Measurements from ENCODE around the gene LENG9. TPM values are rescaled to one million over a fixed set of nuclear protein-coding genes. Genes with fewer than 3 reads are reported as not detected.
A peak's percentile ranks its signal among the peaks of the same experiment; 100 is the strongest.

The LENG9 gene
- total RNA-seq, 1 donor from 2014 or later: 7.2 TPM

DNA sequence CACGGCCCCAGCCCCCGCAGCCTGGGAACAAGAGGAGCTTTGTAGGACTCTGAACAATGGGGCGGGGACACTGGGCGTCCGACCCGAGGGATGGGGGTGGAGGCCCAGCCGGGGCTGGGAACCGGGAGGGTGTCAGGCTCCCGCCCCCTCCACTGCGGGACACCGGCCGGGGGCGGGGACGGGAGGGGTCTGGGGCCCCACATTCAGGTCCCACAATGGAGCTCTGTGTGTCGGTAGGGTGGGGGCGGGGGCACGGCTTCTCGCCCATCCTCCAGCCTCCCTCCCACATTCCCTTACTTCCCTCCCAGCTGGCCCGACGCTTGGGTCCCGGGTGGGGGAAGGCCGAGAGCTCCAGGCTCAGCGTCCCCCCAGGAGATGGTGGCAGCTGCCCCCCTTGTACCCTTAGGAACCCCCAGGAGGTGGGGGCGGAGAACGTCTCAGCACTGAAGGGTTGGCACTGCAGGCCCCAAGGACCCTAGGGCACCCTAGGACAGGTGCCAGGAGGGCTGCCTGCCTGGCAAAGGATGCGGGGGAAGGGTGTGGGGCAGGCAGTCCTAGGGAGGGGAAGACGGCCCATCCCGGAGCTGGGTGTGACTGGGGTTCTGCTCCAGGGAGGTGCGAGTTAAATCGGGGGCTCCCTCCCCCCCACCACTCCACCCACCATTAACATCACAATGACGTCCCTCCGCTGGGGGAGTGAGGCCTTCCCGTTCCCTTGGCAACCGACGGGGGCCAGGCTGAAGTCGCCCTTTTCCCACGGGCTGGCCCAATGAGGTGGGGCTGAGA, 43.0 kb downstream of the LENG9 start:
- Histone ChIP-seq H3K4me3 (no peak overlapping the region), H3K4me1 (no peaks in the 10 kb centered on the region), H3K36me3 (no peaks in the 10 kb centered on the region), H3K9me3 (no peaks in the 10 kb centered on the region), H3K27me3 (peaks cover 78% of the 10 kb centered on the region), H3K27ac (no peak overlapping the region)
- TF ChIP-seq, protein P1, sequence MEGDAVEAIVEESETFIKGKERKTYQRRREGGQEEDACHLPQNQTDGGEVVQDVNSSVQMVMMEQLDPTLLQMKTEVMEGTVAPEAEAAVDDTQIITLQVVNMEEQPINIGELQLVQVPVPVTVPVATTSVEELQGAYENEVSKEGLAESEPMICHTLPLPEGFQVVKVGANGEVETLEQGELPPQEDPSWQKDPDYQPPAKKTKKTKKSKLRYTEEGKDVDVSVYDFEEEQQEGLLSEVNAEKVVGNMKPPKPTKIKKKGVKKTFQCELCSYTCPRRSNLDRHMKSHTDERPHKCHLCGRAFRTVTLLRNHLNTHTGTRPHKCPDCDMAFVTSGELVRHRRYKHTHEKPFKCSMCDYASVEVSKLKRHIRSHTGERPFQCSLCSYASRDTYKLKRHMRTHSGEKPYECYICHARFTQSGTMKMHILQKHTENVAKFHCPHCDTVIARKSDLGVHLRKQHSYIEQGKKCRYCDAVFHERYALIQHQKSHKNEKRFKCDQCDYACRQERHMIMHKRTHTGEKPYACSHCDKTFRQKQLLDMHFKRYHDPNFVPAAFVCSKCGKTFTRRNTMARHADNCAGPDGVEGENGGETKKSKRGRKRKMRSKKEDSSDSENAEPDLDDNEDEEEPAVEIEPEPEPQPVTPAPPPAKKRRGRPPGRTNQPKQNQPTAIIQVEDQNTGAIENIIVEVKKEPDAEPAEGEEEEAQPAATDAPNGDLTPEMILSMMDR (IDR thresholded peaks at IDR 0.05): no peak
- intact Hi-C loops (cut with DNase I): no loop called here
- DNase-seq (no peak), ATAC-seq (no peak)

DNA sequence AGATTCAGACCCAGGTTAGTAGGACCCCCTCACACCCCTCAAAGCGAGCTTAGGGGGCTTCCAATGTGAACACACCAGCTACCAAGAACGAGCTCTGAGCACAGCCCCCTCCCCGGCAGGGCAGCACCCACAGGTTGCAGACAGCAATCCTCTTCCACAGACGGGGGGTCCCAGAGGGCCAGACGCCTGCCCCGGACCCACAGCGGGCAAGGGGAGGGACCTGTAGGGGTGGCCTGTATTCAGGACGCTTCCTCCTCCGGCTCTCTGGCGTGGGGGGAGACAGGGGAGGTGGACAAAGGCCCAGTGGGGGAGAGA, 43.6 kb downstream of the LENG9 start:
- Histone ChIP-seq H3K27ac (no peak overlapping the region), H3K4me3 (no peak overlapping the region)
- TF ChIP-seq, protein P1 (IDR thresholded peaks at IDR 0.05): no peak

DNA sequence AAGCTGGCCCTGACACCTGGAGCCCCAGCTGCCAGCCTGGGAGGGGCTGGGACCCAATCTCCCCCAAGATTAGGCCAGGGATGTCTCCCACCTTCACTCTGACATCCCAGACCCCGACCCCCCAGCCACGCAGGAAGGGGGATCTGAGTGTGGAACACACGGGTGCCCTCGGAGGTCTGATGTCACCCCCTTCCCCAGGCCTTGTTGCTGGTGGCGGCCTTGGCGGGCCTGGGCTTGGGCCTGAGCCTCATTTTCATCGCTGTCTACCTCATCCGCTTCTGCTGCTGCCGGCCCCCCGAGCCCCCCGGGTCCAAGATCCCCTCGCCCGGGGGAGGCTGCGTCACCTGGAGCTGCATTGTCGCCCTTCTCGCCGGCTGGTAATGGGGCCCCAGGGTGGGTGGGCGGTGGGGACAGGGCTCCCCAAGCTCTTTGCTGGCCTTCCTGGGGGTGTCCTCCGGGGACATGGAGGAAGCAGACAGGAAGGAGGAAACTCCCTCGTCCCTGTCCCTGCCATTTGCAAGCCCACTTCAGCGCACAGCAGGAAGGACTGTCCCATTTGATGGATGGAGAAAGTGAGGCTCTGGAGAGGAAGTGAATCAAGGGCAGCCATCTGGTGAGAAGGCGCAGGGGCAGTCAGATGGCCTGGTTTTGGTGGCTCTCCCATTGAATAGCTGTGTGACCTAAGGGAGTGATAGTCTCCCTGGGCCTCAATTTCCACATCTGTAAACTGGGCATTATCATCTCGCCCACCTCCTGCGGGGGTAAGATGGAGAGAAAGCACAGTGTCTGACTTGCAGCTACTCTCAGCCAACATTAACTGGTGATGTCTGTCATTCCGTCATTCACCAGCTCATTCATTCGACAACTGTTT, 44.4 kb downstream of the LENG9 start:
- Histone ChIP-seq H3K4me1 (no peaks in the 10 kb centered on the region), H3K9me3 (no peaks in the 10 kb centered on the region), H3K36me3 (no peaks in the 10 kb centered on the region), H3K27me3 (peaks cover 79% of the 10 kb centered on the region), H3K4me3 (no peak overlapping the region), H3K27ac (no peak overlapping the region)
- intact Hi-C loops (cut with DNase I): no loop called here
- DNase-seq: no peak
- TF ChIP-seq, protein P1 (IDR thresholded peaks at IDR 0.05): no peak
- no peak for ATAC-seq

More for the DNA sequence above, 43.6 kb downstream of the LENG9 start:
- H3K9me3 ChIP-seq: no peaks in the 10 kb centered on the region
- ATAC-seq (no peak), DNase-seq (no peak)
- H3K4me1 ChIP-seq: no peaks in the 10 kb centered on the region
- intact Hi-C loops (cut with DNase I): no loop called here
- H3K27me3 ChIP-seq: peaks cover 80% of the 10 kb centered on the region
- no peaks in the 10 kb centered on the region for H3K36me3 ChIP-seq

DNA sequence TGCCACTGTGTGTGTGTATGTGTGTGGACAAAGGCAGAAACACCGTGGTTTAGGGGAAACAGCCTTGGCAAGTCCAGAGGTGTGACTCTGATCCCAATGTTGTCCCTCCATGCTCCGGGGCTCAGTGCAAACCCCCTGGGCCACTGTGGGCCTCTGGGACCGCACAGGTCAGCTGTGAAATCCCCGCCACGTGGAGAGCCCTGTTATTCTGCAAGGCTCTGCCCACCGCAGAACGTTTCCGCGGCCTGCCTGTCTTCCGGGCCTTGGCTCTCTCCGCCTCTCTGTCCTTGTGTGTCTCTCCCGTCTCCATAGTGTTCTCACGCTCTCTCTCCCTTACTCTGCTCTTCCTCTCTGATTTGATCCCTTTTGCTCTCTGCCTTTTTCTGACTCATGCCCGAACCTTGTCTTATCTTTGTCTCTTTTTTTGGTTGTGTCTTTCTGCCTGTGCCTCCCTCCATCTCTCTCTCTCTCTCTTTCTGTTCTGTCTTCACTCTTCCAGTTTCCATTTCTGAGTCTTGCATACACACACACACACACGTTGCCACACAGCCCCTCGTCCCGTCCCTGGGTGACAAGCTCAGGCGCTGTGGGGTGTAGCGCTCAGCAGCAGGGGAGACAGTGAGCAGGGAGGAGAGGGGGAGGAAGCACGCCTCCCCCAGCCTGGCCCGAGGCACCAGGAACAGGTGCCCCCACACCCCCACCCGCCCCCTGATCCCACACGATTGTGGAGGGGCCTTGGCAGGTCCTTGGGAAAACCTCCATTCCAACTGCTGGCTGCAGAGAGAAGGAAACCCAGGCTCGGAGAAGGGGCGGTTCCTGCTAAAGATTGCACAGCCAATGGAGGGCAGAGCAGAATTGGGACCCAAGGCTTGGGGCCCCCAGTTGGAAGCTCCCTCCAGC, 45.3 kb downstream of the LENG9 start:
- ATAC-seq: peak; percentile 4
- intact Hi-C loops (cut with DNase I): no loop called here
- H3K27me3 ChIP-seq: peaks cover 76% of the 10 kb centered on the region
- H3K4me3 ChIP-seq: no peak overlapping the region
- TF ChIP-seq, protein P1 (IDR thresholded peaks at IDR 0.05): no peak
- no peaks in the 10 kb centered on the region for H3K9me3 ChIP-seq
- H3K27ac ChIP-seq: no peak overlapping the region
- no peaks in the 10 kb centered on the region for H3K36me3 ChIP-seq
- H3K4me1 ChIP-seq: no peaks in the 10 kb centered on the region
- DNase-seq: no peak

DNA sequence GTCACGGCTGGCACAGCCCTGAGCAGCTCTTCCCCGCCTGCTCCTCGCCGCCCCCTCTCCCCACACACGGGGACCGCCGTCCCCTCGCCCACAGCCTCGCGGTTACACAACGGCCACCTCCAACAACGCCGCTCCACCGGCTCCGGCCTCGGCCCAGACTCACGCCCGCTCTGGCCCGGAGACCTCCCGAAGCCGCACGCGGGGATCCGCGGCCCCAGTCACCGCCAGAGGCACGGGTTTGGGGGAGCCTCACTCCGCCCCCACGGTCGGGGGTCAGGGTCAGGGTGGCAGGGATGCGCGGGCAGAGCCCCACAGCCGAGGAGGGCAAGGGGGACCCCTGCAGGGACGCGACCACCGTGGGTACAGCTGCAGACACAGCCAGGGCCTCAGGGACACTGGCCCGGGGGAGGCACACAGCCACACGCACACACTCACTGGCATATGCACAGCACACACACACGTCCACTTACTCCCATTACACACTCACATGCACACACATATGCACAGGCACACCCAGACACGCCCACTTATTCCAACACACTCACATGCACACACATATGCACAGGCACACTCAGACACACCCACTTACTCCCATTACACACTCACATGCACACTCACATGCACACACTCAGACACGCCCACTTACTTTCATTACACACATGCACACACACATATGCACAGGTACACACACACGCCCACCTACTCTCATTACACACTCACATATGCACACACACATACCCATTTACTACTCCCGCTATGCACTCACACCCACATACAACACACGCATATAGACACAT, 46.7 kb downstream of the LENG9 start:
- DNase-seq: no peak

More for the DNA sequence above, 46.7 kb downstream of the LENG9 start:
- no peak for ATAC-seq
- Histone ChIP-seq H3K9me3 (no peaks in the 10 kb centered on the region), H3K4me3 (no peak overlapping the region), H3K4me1 (no peaks in the 10 kb centered on the region), H3K27me3 (peaks cover 81% of the 10 kb centered on the region), H3K36me3 (no peaks in the 10 kb centered on the region), H3K27ac (no peak overlapping the region)
- intact Hi-C loops (cut with DNase I): no loop called here
- TF ChIP-seq, protein P1 (IDR thresholded peaks at IDR 0.05): no peak

Measured in upper lobe of right lung (tissue), 1 donor.